Neural cell (in vitro differentiated cells): ENCODE results near the gene HABP4. TPM values are rescaled to one million over a fixed set of nuclear protein-coding genes. Genes with fewer than 3 reads are reported as not detected.

Experiments used
- H2AFZ ChIP-seq: fragments of 200-600, 300-800 bp; sonication (generic), shearing (Covaris generic); 2 replicates; pipeline ENCODE4 v1.6.0; 2014; ENCODE audit warnings: low read depth, mild to moderate bottlenecking, antibody characterized with exemption, low read length, moderate library complexity
- H3F3A ChIP-seq: fragments of 200-600 bp; shearing (Covaris generic); 2 replicates; pipeline ENCODE4 v1.6.1; 2016; ENCODE audit warnings: mild to moderate bottlenecking, moderate library complexity, mixed read lengths, antibody characterized with exemption, low read length; ENCODE audit not compliant: insufficient read depth, poor library complexity, severe bottlenecking
- H3K27ac ChIP-seq: fragments of 200-600, 300-800 bp; sonication (generic), shearing (Covaris generic); 2 replicates; pipeline ENCODE4 v1.5.1; 2014; ENCODE audit warnings: mild to moderate bottlenecking, low read length, moderate library complexity
- H3K27me3 ChIP-seq: fragments of 300-800, 200-600 bp; sonication (generic), shearing (Covaris generic); 2 replicates; pipeline ENCODE4 v1.6.0; 2014; ENCODE audit warnings: mild to moderate bottlenecking, low read depth, low read length, moderate library complexity; ENCODE audit not compliant: insufficient read depth
- H3K36me3 ChIP-seq: fragments of 300-800, 200-600 bp; sonication (generic), shearing (Covaris generic); 2 replicates; pipeline ENCODE4 v1.5.1; 2014; ENCODE audit warnings: mild to moderate bottlenecking, antibody characterized with exemption, low read length, moderate library complexity; ENCODE audit not compliant: insufficient read depth
- H3K4me2 ChIP-seq: fragments of 300-800, 200-600 bp; sonication (generic), shearing (Covaris generic); 2 replicates; pipeline ENCODE4 v1.6.0; 2014; ENCODE audit warnings: mild to moderate bottlenecking, low read length
- H3K4me3 ChIP-seq: fragments of 300-800, 200-600 bp; sonication (generic), shearing (Covaris generic); 2 replicates; pipeline ENCODE4 v1.5.1; 2014; ENCODE audit warnings: mild to moderate bottlenecking, low read length, moderate library complexity
- H3K79me2 ChIP-seq: fragments of 200-600 bp; shearing (Covaris generic); replicated peaks from 2 replicates; pipeline ENCODE4 v1.6.0; 2014; ENCODE audit warnings: mild to moderate bottlenecking, low read length, moderate library complexity; ENCODE audit not compliant: insufficient read depth
- H3K9ac ChIP-seq: fragments of 300-800, 200-600 bp; sonication (generic), shearing (Covaris generic); 2 replicates; pipeline ENCODE4 v1.6.1; 2016; ENCODE audit warnings: mild to moderate bottlenecking, low read length, mixed read lengths
- H3K9me2 ChIP-seq: fragments of 200-600 bp; shearing (Covaris generic); 2 replicates; pipeline ENCODE4 v1.6.1; 2016; ENCODE audit warnings: mild to moderate bottlenecking, low read length, mixed read lengths; ENCODE audit not compliant: insufficient read depth
- H3K9me3 ChIP-seq: fragments of 200-600, 300-800 bp; sonication (generic), shearing (Covaris generic); 2 replicates; pipeline ENCODE4 v1.6.1; 2016; ENCODE audit warnings: mild to moderate bottlenecking, mixed run types, low read length, moderate library complexity, mixed read lengths
- H4K20me1 ChIP-seq: fragments of 200-600 bp; shearing (Covaris generic); 2 replicates; pipeline ENCODE4 v1.6.1; 2016; ENCODE audit warnings: mild to moderate bottlenecking, mixed run types; ENCODE audit not compliant: insufficient read depth
- CTCF ChIP-seq: fragments of 450-650 bp; IDR thresholded peaks from 2 replicates; pipeline ENCODE4 v1.5.1; 2014; ENCODE audit warnings: antibody characterized with exemption, mild to moderate bottlenecking, moderate library complexity; ENCODE audit not compliant: poor library complexity, severe bottlenecking
- EP300 ChIP-seq: fragments of 450-650 bp; conservative IDR thresholded peaks from 2 replicates; pipeline ENCODE4 v1.6.1; 2014; ENCODE audit warnings: antibody characterized with exemption, mild to moderate bottlenecking, moderate library complexity; ENCODE audit not compliant: poor library complexity, severe bottlenecking
- EZH2 ChIP-seq: fragments of 200-600, 300-800 bp; shearing (Covaris generic), sonication (generic); IDR thresholded peaks from 2 replicates; pipeline ENCODE4 v1.6.1; 2014; ENCODE audit warnings: antibody characterized with exemption, low read length, borderline replicate concordance, mild to moderate bottlenecking; ENCODE audit not compliant: insufficient read depth, poor library complexity, severe bottlenecking
- MXI1 ChIP-seq: fragments of 450-650 bp; conservative IDR thresholded peaks from 2 replicates; pipeline ENCODE4 v1.6.1; 2014; ENCODE audit warnings: antibody characterized with exemption, mild to moderate bottlenecking; ENCODE audit not compliant: poor library complexity, severe bottlenecking
- POLR2AphosphoS5 ChIP-seq: IDR thresholded peaks from 2 replicates; pipeline ENCODE4 v1.6.1; 2012
- RAD21 ChIP-seq: fragments of 450-650 bp; conservative IDR thresholded peaks from 2 replicates; pipeline ENCODE4 v1.6.1; 2014; ENCODE audit warnings: antibody characterized with exemption, mild to moderate bottlenecking, moderate library complexity
- REST ChIP-seq: IDR thresholded peaks from 2 replicates; pipeline ENCODE4 v1.6.1; 2012; ENCODE audit warnings: borderline replicate concordance
- SMC3 ChIP-seq: fragments of 450-650 bp; conservative IDR thresholded peaks from 2 replicates; pipeline ENCODE4 v1.6.1; 2014; ENCODE audit warnings: antibody characterized with exemption, mild to moderate bottlenecking, moderate library complexity; ENCODE audit not compliant: poor library complexity
- TAF1 ChIP-seq: IDR thresholded peaks from 2 replicates; pipeline ENCODE4 v1.6.1; 2012; ENCODE audit warnings: low read depth
- polyA plus RNA-seq: library from polyadenylated mRNA; depleted of rRNA; stranded (reverse); fragments of >200 nt; gene quantifications from 2 replicates; pipeline ENCODE4 v1.2.3, GENCODE V29; 2014

The HABP4 gene
- polyA plus RNA-seq, 1 donor from 2014 or later, result 14.7 TPM

- Histone ChIP-seq H3K27ac (peak overlapping the region; percentile 76), H3K9me3 (no peaks in the 10 kb centered on the region), H2AFZ (no peak overlapping the region), H4K20me1 (no peaks in the 10 kb centered on the region), H3K79me2 (peaks cover 13% of the 10 kb centered on the region), H3K4me2 (peak overlapping the region; percentile 30), H3K36me3 (no peaks in the 10 kb centered on the region), H3K4me3 (peak overlapping the region; percentile 98), H3F3A (no peaks in the 10 kb centered on the region), H3K27me3 (no peaks in the 10 kb centered on the region), H3K9ac (peak overlapping the region; percentile 73), H3K9me2 (no peaks in the 10 kb centered on the region)
- TF ChIP-seq MXI1, result no peak
- TF ChIP-seq TAF1, result no peak
- TF ChIP-seq RAD21, result no peak
- TF ChIP-seq SMC3, result no peak
- TF ChIP-seq CTCF, result no peak
- no peak for TF ChIP-seq EZH2
- no peak for TF ChIP-seq REST
- TF ChIP-seq EP300, result no peak
These were observed 32.3 kb upstream of the HABP4 start for GRCh38 chr9:96417661-96418082.

GRCh38 chr9:96418083-96418919, 31.7 kb upstream of the HABP4 start, which contains the start of gene ZNF367:
TSS of gene ZNF367 (minus strand) at chr9:96418370. CDS start at chr9:96418032, 338 bp downstream.
- Histone ChIP-seq H3K36me3 (no peaks in the 10 kb centered on the region), H3K9ac (peak within 1 kb of the TSS; percentile 73), H3K9me3 (no peaks in the 10 kb centered on the region), H3K27ac (peak within 1 kb of the TSS; percentile 76), H3K4me2 (peak within 1 kb of the TSS; percentile 65), H3K9me2 (no peaks in the 10 kb centered on the region), H3K79me2 (peaks cover 13% of the 10 kb centered on the region), H3F3A (no peaks in the 10 kb centered on the region), H2AFZ (peak within 1 kb of the TSS; percentile 77), H4K20me1 (no peaks in the 10 kb centered on the region), H3K27me3 (no peaks in the 10 kb centered on the region), H3K4me3 (peak within 1 kb of the TSS; percentile 98)
- peak; percentile 36 for TF ChIP-seq SMC3
- peak; percentile 14 for TF ChIP-seq TAF1
- TF ChIP-seq MXI1, result peak; percentile 94
- TF ChIP-seq REST, result peak; percentile 51
- no peak for TF ChIP-seq EP300
- TF ChIP-seq RAD21, result no peak
- TF ChIP-seq CTCF, result no peak
- peak; percentile 58 for TF ChIP-seq POLR2AphosphoS5
- TF ChIP-seq EZH2, result no peak
